ENCODE results near the gene CDH4. TPM values are rescaled to one million over a fixed set of nuclear protein-coding genes. Genes with fewer than 3 reads are reported as not detected.

The CDH4 gene
- total RNA-seq, 4 donors from 2014 or later = 0.71 to 4.2 (median 2.9) TPM

- TF ChIP-seq CTCF (IDR thresholded peaks at IDR 0.05) (no peak), POLR2A (IDR thresholded peaks at IDR 0.05) (no peak)
- no peak overlapping the region for H3K4me3 ChIP-seq (ENCODE audit: low read depth, poor library complexity, severe bottlenecking)
- WGBS, 2 donors = 85 to 90% methylated on average over 12 of the region's 12 CpGs
- DNase-seq (ENCODE audit: low spot score in 2 of 2) = no peak
- intact Hi-C loops (cut with DNase I; ENCODE audit: low total_unique reads) = no loop called here
These were observed 553.3 kb downstream of the CDH4 start for GRCh38 chr20:61805365-61805764.

GRCh38 chr20:61805781-61806180 is 553.7 kb downstream of the CDH4 start:
- DNase-seq (ENCODE audit: low spot score in 2 of 2) = no peak
- intact Hi-C loops (cut with DNase I; ENCODE audit: low total_unique reads) = no loop called here
- H3K4me3 ChIP-seq (ENCODE audit: low read depth, poor library complexity, severe bottlenecking) = no peak overlapping the region
- no peak for TF ChIP-seq POLR2A (IDR thresholded peaks at IDR 0.05)
- TF ChIP-seq CTCF (IDR thresholded peaks at IDR 0.05) = no peak
- WGBS, 2 donors = 80 to 86% methylated on average over 8 of the region's 8 CpGs

- no peak overlapping the region for H3K4me3 ChIP-seq (ENCODE audit: low read depth, poor library complexity, severe bottlenecking)
- 92% methylated on average over 14 to 16 of the region's 16 CpGs for WGBS, 2 donors
- intact Hi-C loops (cut with DNase I; ENCODE audit: low total_unique reads) = no loop called here
- DNase-seq (ENCODE audit: low spot score in 2 of 2) = no peak
- TF ChIP-seq POLR2A (IDR thresholded peaks at IDR 0.05) = no peak
- no peak for TF ChIP-seq CTCF (IDR thresholded peaks at IDR 0.05)
These were observed 554.3 kb downstream of the CDH4 start for GRCh38 chr20:61806314-61806713.

DNA sequence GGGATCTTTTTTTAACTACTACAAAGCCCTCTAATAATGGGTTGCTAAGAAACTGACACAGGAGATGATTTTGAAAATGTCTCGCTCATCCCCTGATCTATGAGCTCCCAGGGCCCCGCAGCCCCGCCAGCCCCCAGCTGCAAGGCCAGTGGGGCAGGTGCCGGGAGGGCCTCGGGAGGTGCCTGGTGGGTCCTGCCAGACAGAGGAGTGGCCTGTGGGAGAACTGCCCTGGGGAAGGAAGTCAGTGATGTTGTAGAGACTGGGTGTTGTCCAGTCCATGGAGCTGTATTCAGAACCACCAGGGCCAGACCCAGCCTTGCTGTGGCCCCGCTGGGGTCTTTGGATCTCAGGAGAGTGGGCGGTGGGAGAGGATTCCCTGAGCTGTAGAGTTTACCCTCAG is 554.9 kb downstream of the CDH4 start:
- no peak overlapping the region for H3K4me3 ChIP-seq (ENCODE audit: low read depth, poor library complexity, severe bottlenecking)
- 70 to 74% methylated on average over 7 of the region's 7 CpGs for WGBS, 2 donors
- intact Hi-C loops (cut with DNase I; ENCODE audit: low total_unique reads) = no loop called here
- no peak for DNase-seq (ENCODE audit: low spot score in 2 of 2)
- TF ChIP-seq CTCF (IDR thresholded peaks at IDR 0.05) (no peak), POLR2A (IDR thresholded peaks at IDR 0.05) (no peak)

DNA sequence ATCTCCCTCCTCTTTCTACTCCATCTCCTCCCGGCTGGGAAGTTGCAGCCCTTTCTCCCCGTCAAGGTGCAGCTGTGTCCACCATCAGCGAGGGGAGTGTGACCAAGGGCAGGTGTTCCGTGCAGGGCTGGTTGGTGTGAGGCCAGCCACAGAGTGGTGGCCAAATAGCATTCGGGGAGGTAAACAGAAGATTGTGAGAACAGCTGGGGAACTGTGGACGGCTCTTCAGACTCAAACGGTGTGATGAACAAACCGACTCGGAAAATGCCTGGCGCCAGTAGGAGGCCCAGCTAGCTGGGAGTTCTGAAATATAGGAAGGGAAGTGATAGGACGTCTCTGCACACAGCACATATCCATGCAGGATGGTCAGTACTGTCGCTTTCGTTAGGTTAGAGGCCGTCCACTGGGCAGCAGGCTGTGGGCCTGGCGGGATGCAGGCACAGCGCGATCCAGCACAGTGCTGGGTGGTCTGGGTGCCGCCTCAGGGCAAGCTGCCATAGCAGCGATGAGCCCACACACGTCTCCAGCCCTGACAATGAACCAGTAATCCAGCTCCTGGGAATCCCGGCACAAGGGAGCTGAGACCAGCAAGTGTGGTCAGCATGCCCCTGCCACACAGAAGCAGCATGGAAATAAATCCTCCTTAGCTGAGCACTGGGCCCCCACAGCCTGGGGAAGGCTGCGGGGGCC is 555.6 kb downstream of the CDH4 start:
- intact Hi-C loops (cut with DNase I; ENCODE audit: low total_unique reads) = no loop called here
- TF ChIP-seq CTCF (IDR thresholded peaks at IDR 0.05) (no peak), POLR2A (IDR thresholded peaks at IDR 0.05) (no peak)
- no peak overlapping the region for H3K4me3 ChIP-seq (ENCODE audit: low read depth, poor library complexity, severe bottlenecking)
- no peak for DNase-seq (ENCODE audit: low spot score in 2 of 2)
- WGBS, 2 donors = 73 to 76% methylated on average over 22 of the region's 22 CpGs

GRCh38 chr20:61808447-61808846 is 556.4 kb downstream of the CDH4 start:
- no peak for DNase-seq (ENCODE audit: low spot score in 2 of 2)
- TF ChIP-seq POLR2A (IDR thresholded peaks at IDR 0.05) (no peak), CTCF (IDR thresholded peaks at IDR 0.05) (no peak)
- WGBS, 2 donors = 53 to 65% methylated on average over 13 of the region's 13 CpGs
- H3K4me3 ChIP-seq (ENCODE audit: low read depth, poor library complexity, severe bottlenecking) = no peak overlapping the region
- intact Hi-C loops (cut with DNase I; ENCODE audit: low total_unique reads) = no loop called here
